ENCODE results near the gene KDM4B.
"Not testable (repeated sequence)": the region's sequence is repeated elsewhere in the genome, so short reads cannot be mapped to it uniquely, and the experiment has no call there.

Gene KDM4B

GRCh38 chr19:5147074-5147977 is 178.4 kb downstream of the KDM4B start:
- no peak for DNase-seq (ENCODE audit: low read depth, low spot score)

- DNase-seq (ENCODE audit: low read depth, low spot score) = no peak
Observed at GRCh38 chr19:5147978-5148793, 179.3 kb downstream of the KDM4B start.

- no peak for DNase-seq (ENCODE audit: low read depth, low spot score)
Observed at GRCh38 chr19:5148794-5149190, 179.9 kb downstream of the KDM4B start.

- no peak for DNase-seq (ENCODE audit: low read depth, low spot score)
Observed at GRCh38 chr19:5149508-5149907, 180.6 kb downstream of the KDM4B start.

- DNase-seq (ENCODE audit: low read depth, low spot score) = no peak
Observed at GRCh38 chr19:5149932-5150901, 181.3 kb downstream of the KDM4B start.

- no peak for DNase-seq (ENCODE audit: low read depth, low spot score)
Observed at GRCh38 chr19:5150902-5151741, 182.2 kb downstream of the KDM4B start.

- no peak for DNase-seq (ENCODE audit: low read depth, low spot score)
Observed at GRCh38 chr19:5152013-5152763, 183.3 kb downstream of the KDM4B start.

- no peak for DNase-seq (ENCODE audit: low read depth, low spot score)
Observed at GRCh38 chr19:5152767-5153532, 184.0 kb downstream of the KDM4B start.

- no peak for DNase-seq (ENCODE audit: low read depth, low spot score)
Observed at GRCh38 chr19:5153601-5154128, 184.8 kb downstream of the KDM4B start.

GRCh38 chr19:5154129-5154798 is 185.4 kb downstream of the KDM4B start:
- DNase-seq (ENCODE audit: low read depth, low spot score) = no peak

- no peak for DNase-seq (ENCODE audit: low read depth, low spot score)
Observed at GRCh38 chr19:5154799-5155426, 186.0 kb downstream of the KDM4B start.

- DNase-seq (ENCODE audit: low read depth, low spot score) = no peak
Observed at GRCh38 chr19:5155586-5156210, 186.8 kb downstream of the KDM4B start.

GRCh38 chr19:5156231-5156986 is 187.5 kb downstream of the KDM4B start:
- DNase-seq (ENCODE audit: low read depth, low spot score) = no peak

GRCh38 chr19:5157186-5157585 is 188.3 kb downstream of the KDM4B start:
- DNase-seq (ENCODE audit: low read depth, low spot score) = no peak

- DNase-seq (ENCODE audit: low read depth, low spot score) = not testable (repeated sequence)
Observed at GRCh38 chr19:5158549-5159134, 189.7 kb downstream of the KDM4B start.

- DNase-seq (ENCODE audit: low read depth, low spot score) = not testable (repeated sequence)
Observed at GRCh38 chr19:5160158-5160795, 191.4 kb downstream of the KDM4B start.
